SK-N-SH (cell line): ENCODE results near the gene SRSF6.

Experiments
- CTCF ChIP-seq: fragments of 200-600 bp; sonication (generic); IDR thresholded peaks from 2 replicates; pipeline ENCODE4 v1.6.1; 2017; ENCODE audit warnings: antibody characterized with exemption, mild to moderate bottlenecking, moderate library complexity
- MXI1 ChIP-seq: IDR thresholded peaks from 2 replicates; pipeline ENCODE4 v1.6.1; 2012; ENCODE audit warnings: mild to moderate bottlenecking, low read depth, low read length, improper control_type of control experiment

- TF ChIP-seq CTCF (no peak), MXI1 (no peak)
These were observed 18.9 kb upstream of the SRSF6 start for GRCh38 chr20:43438578-43439316.
